GM12878 (cell line): ENCODE measurements around the gene APPL2. TPM values are rescaled to one million over a fixed set of nuclear protein-coding genes. Genes with fewer than 3 reads are reported as not detected.
"Not testable (repeated sequence)": the region's sequence is repeated elsewhere in the genome, so short reads cannot be mapped to it uniquely, and the experiment has no call there.

Experiments used
- ATAC-seq: fragments of 200-7000 bp; cut with Tn5 transposase; 3 replicates; pipeline ENCODE4 v1.9.1; 2020; ENCODE audit warnings: mild to moderate bottlenecking, moderate library complexity
- BruUV-seq: library from RNA; stranded (reverse); fragments of 400-500 nt; replicated peaks from 2 replicates; lab custom pipeline; 2021; lab: Mats Ljungman, UMichigan
- CTCF ChIA-PET: fragments of 300-600 bp; sonication (Branson Sonifier 250); formaldehyde crosslinking; extraction: SDS; loops from one replicate; lab custom pipeline; 2021; ENCODE audit warnings: inconsistent platforms; lab: Yijun Ruan, JAX
- POLR2A ChIA-PET: fragments of 350-600 bp; formaldehyde crosslinking; extraction: SDS; loops from one replicate; lab custom pipeline; 2021; ENCODE audit warnings: inconsistent platforms; lab: Charles Lee
- RAD21 ChIA-PET: fragments of 300-600 bp; sonication (Branson Sonifier 250); formaldehyde crosslinking; loops from one replicate; lab custom pipeline; 2023; ENCODE audit warnings: antibody characterized with exemption; ENCODE audit not compliant: unreplicated experiment; lab: Charles Lee
- SMC1A ChIA-PET: fragments of 300-600 bp; sonication (Branson Sonifier 250); formaldehyde crosslinking; loops from one replicate; lab custom pipeline; 2023; ENCODE audit not compliant: unreplicated experiment, uncharacterized antibody; lab: Charles Lee
- DNase-seq: peaks from one replicate; pipeline ENCODE4 v3.0.0-alpha.2; 2011; ENCODE audit warnings: low read depth, low spot score
- FAIRE-seq: peaks from 3 replicates; lab custom pipeline; 2011; peaks lifted over from hg19 to GRCh38; lab: Jason Lieb, UNC
- H2AFZ ChIP-seq: 2 replicates; pipeline ENCODE4 v1.6.0; 2011; ENCODE audit warnings: low read depth, low read length, control low read depth; ENCODE audit not compliant: control insufficient read depth
- H3K27ac ChIP-seq: 2 replicates; pipeline ENCODE4 v1.5.1; 2011; ENCODE audit warnings: control low read depth; ENCODE audit not compliant: control insufficient read depth, insufficient read depth
- H3K27me3 ChIP-seq, 2 experiments: replicated peaks in 1 of 2; 2 replicates each; pipeline versions ENCODE4 v1.6.0 to v1.6.1; 2011; ENCODE audit warnings: low read length in 1 of 2; ENCODE audit not compliant: control insufficient read depth in 2 of 2, insufficient read depth in 2 of 2
- H3K36me3 ChIP-seq, 2 experiments: 2 replicates each; pipeline ENCODE4 v1.5.1; 2011; ENCODE audit warnings: low read length in 1 of 2; ENCODE audit not compliant: control insufficient read depth in 2 of 2, insufficient read depth in 2 of 2
- H3K4me1 ChIP-seq: 2 replicates; pipeline ENCODE4 v1.6.1; 2011; ENCODE audit warnings: mild to moderate bottlenecking, low read length, moderate library complexity, mixed read lengths; ENCODE audit not compliant: control insufficient read depth, insufficient read depth
- H3K4me2 ChIP-seq: 2 replicates; pipeline ENCODE4 v1.6.0; 2011; ENCODE audit warnings: control low read depth; ENCODE audit not compliant: control insufficient read depth, insufficient read depth
- H3K4me3 ChIP-seq: fragments of 200-600 bp; sonication (generic); 2 replicates; pipeline ENCODE4 v1.5.1; 2016
- H3K79me2 ChIP-seq: 2 replicates; pipeline ENCODE4 v1.6.0; 2011; ENCODE audit warnings: low read length; ENCODE audit not compliant: control insufficient read depth, insufficient read depth
- H3K9ac ChIP-seq: 2 replicates; pipeline ENCODE4 v1.8.0; 2011; ENCODE audit warnings: low read length, control low read depth, mixed read lengths; ENCODE audit not compliant: control insufficient read depth, insufficient read depth
- H3K9me3 ChIP-seq: replicated peaks from 3 replicates; pipeline ENCODE4 v1.5.1; 2011; ENCODE audit warnings: mild to moderate bottlenecking, low read length; ENCODE audit not compliant: control insufficient read depth, insufficient read depth
- H4K20me1 ChIP-seq: 2 replicates; pipeline ENCODE4 v1.6.0; 2011; ENCODE audit not compliant: control insufficient read depth, insufficient read depth
- RBBP5 ChIP-seq: fragments of 200-600 bp; sonication (generic); conservative IDR thresholded peaks from 2 replicates; pipeline ENCODE4 v1.6.1; 2016
- SIN3A ChIP-seq: IDR thresholded peaks from 2 replicates; pipeline ENCODE4 v1.6.1; 2012; ENCODE audit warnings: low read depth, low read length, improper control_type of control experiment
- TBL1XR1 ChIP-seq: IDR thresholded peaks from 2 replicates; pipeline ENCODE4 v1.6.1; 2012; ENCODE audit warnings: low read depth, low read length, improper control_type of control experiment
- WGBS: methylation state at CpG from one replicate; pipeline ENCODE4 v1.1.6; 2016; ENCODE audit warnings: low lambda C conversion rate; ENCODE audit not compliant: insufficient replicate concordance, insufficient coverage; ENCODE audit errors: missing lambda C conversion rate; 5-methylcytosine and 5-hydroxymethylcytosine counted together
- in situ Hi-C: fragments of 300-500 bp; cut with MboI; formaldehyde crosslinking; loops from 9 replicates; pipeline ENCODE4 v1.14.3; 2018; ENCODE audit warnings: mixed read lengths
- intact Hi-C: fragments of 100-400 bp; cut with micrococcal nuclease; formaldehyde crosslinking; loops from one replicate; pipeline ENCODE4 v1.14.2; 2022; ENCODE audit not compliant: unreplicated experiment
- polyA plus RNA-seq, 11 experiments: library from polyadenylated mRNA; depleted of rRNA in 4 of 11; unstranded in 6 of 11; stranded (reverse) in 5 of 11; fragments of >200 nt; fragmentation: Nextera tagmentation in 4 of 11; fragmentation: Illumina TruSeq in 1 of 11; extraction: Ambion mirVana in 4 of 11; extraction: Trizol in 1 of 11; gene quantifications; 1 replicate in 1 of 11; 2 replicates in 10 of 11; pipeline versions ENCODE4 v1.2.1 to v1.2.3, GENCODE V29; 2011 to 2016; ENCODE audit warnings: inconsistent platforms in 2 of 11, missing spikeins in 2 of 11, low read depth in 1 of 11
- total RNA-seq, 4 experiments: library from RNA; depleted of rRNA in 3 of 4; stranded (reverse); fragments of >200 nt in 3 of 4; fragmentation: Illumina TruSeq in 1 of 4; extraction: Trizol in 1 of 4; gene quantifications; 2 replicates each; pipeline versions ENCODE4 v1.2.1 to v1.2.3, GENCODE V29; 2013 to 2021
- TF ChIP-seq, protein P1 (sequence below): fragments of 450-650 bp; IDR thresholded peaks from 2 replicates; pipeline ENCODE4 v1.6.1; 2018; ENCODE audit warnings: mild to moderate bottlenecking, low read depth, moderate library complexity; ENCODE audit not compliant: partially characterized antibody
- TF ChIP-seq, protein P2 (sequence below): fragments of 450-650 bp; IDR thresholded peaks from 2 replicates; pipeline ENCODE4 v1.6.1; 2016; ENCODE audit warnings: mild to moderate bottlenecking, moderate library complexity, borderline replicate concordance

Gene APPL2
- total and polyA plus RNA-seq, 10 of the 15 experiments (the other 5 are each of a cell fraction or from before 2014, with no cell fraction given): 1.9 to 14.2 (median 7.5) TPM

DNA sequence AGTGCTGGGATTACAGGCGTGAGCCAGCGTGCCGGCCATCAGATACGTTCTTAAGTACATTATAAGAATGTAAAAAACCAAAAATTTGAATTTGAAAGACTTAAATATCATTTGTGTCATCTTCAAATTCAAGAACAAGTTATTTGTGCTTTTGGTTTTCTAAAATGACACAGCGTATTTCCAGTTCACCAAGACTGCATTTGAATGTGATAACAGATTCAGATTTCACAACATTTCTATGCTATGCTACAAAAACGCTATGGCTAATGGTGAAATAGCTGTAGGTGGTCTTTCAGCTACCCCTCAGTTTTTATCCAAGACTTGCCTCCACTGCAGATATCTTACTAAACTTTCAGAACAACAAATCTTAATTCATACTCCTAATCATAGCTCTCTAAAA lies 46.7 kb downstream of the APPL2 start:
- H3K9ac ChIP-seq: no peak overlapping the region
- H3K9me3 ChIP-seq: no peaks in the 10 kb centered on the region
- no peak overlapping the region for H3K27ac ChIP-seq
- no peak overlapping the region for H3K4me2 ChIP-seq
- ChIA-PET CTCF (no interaction called here), POLR2A (no interaction called here), SMC1A (no interaction called here), RAD21 (no interaction called here)
- no peak overlapping the region for H2AFZ ChIP-seq
- no peaks in the 10 kb centered on the region for H4K20me1 ChIP-seq
- peaks cover 2 to 9% of the 10 kb centered on the region in 2 experiments; a peak in 3 of 4 replicates for H3K36me3 ChIP-seq
- DNase-seq: no peak
- no peak for FAIRE-seq
- WGBS: 82% methylated on average over 6 of the region's 6 CpGs
- no peaks in the 10 kb centered on the region for H3K27me3 ChIP-seq
- no peak for ATAC-seq
- intact Hi-C loops: no loop called here
- no peaks in the 10 kb centered on the region for H3K79me2 ChIP-seq
- TF ChIP-seq SIN3A (no peak), RBBP5 (no peak), TBL1XR1 (no peak)
- TF ChIP-seq, protein P1, sequence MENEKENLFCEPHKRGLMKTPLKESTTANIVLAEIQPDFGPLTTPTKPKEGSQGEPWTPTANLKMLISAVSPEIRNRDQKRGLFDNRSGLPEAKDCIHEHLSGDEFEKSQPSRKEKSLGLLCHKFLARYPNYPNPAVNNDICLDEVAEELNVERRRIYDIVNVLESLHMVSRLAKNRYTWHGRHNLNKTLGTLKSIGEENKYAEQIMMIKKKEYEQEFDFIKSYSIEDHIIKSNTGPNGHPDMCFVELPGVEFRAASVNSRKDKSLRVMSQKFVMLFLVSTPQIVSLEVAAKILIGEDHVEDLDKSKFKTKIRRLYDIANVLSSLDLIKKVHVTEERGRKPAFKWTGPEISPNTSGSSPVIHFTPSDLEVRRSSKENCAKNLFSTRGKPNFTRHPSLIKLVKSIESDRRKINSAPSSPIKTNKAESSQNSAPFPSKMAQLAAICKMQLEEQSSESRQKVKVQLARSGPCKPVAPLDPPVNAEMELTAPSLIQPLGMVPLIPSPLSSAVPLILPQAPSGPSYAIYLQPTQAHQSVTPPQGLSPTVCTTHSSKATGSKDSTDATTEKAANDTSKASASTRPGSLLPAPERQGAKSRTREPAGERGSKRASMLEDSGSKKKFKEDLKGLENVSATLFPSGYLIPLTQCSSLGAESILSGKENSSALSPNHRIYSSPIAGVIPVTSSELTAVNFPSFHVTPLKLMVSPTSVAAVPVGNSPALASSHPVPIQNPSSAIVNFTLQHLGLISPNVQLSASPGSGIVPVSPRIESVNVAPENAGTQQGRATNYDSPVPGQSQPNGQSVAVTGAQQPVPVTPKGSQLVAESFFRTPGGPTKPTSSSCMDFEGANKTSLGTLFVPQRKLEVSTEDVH: no peak
- TF ChIP-seq, protein P2, sequence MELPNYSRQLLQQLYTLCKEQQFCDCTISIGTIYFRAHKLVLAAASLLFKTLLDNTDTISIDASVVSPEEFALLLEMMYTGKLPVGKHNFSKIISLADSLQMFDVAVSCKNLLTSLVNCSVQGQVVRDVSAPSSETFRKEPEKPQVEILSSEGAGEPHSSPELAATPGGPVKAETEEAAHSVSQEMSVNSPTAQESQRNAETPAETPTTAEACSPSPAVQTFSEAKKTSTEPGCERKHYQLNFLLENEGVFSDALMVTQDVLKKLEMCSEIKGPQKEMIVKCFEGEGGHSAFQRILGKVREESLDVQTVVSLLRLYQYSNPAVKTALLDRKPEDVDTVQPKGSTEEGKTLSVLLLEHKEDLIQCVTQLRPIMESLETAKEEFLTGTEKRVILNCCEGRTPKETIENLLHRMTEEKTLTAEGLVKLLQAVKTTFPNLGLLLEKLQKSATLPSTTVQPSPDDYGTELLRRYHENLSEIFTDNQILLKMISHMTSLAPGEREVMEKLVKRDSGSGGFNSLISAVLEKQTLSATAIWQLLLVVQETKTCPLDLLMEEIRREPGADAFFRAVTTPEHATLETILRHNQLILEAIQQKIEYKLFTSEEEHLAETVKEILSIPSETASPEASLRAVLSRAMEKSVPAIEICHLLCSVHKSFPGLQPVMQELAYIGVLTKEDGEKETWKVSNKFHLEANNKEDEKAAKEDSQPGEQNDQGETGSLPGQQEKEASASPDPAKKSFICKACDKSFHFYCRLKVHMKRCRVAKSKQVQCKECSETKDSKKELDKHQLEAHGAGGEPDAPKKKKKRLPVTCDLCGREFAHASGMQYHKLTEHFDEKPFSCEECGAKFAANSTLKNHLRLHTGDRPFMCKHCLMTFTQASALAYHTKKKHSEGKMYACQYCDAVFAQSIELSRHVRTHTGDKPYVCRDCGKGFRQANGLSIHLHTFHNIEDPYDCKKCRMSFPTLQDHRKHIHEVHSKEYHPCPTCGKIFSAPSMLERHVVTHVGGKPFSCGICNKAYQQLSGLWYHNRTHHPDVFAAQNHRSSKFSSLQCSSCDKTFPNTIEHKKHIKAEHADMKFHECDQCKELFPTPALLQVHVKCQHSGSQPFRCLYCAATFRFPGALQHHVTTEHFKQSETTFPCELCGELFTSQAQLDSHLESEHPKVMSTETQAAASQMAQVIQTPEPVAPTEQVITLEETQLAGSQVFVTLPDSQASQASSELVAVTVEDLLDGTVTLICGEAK: no peak
- no peak overlapping the region for H3K4me3 ChIP-seq
- H3K4me1 ChIP-seq: no peaks in the 10 kb centered on the region
- in situ Hi-C loops: no loop called here
- no TSS peak for BruUV-seq

DNA sequence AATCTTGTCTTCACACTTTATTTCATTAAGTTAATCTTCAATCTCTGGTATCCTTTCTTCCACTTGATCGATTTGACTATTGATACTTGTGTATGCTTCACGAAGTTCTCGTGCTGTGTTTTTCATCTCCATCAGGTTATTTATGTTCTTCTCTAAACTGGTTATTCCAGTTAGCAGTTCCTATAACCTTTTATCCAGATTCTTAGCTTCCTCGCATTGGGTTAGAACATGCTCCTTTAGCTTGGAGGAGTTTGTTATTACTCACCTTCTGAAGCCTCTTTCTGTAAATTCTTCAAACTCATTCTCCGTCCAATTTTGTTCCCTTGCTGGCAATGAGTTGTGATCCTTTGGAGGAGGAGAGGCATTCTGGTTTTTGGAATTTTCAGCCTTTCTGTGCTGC lies 52.0 kb downstream of the APPL2 start:
- DNase-seq, in situ Hi-C loops, H3K4me2 ChIP-seq, ATAC-seq, FAIRE-seq, H3K9me3 ChIP-seq, BruUV-seq, H3K36me3 ChIP-seq, H2AFZ ChIP-seq, POLR2A ChIA-PET, intact Hi-C loops, H3K27ac ChIP-seq, SMC1A ChIA-PET, CTCF ChIA-PET, H3K27me3 ChIP-seq, RAD21 ChIA-PET, H3K9ac ChIP-seq, H3K79me2 ChIP-seq, H3K4me1 ChIP-seq, H3K4me3 ChIP-seq, H4K20me1 ChIP-seq: not testable (repeated sequence)
- WGBS: 97% methylated on average over 5 of the region's 5 CpGs
